HG03457 (cell line): ENCODE results near the gene KCNA10.

Experiments
- ATAC-seq: cut with Tn5 transposase; IDR thresholded peaks from one replicate; pipeline ENCODE4 v1.9.1; 2021; ENCODE audit warnings: moderate number of reproducible peaks; ENCODE audit not compliant: unreplicated experiment

KCNA10 gene

GRCh38 chr1:110502402-110503151 lies 16.4 kb downstream of the KCNA10 start:
- no peak for ATAC-seq

DNA sequence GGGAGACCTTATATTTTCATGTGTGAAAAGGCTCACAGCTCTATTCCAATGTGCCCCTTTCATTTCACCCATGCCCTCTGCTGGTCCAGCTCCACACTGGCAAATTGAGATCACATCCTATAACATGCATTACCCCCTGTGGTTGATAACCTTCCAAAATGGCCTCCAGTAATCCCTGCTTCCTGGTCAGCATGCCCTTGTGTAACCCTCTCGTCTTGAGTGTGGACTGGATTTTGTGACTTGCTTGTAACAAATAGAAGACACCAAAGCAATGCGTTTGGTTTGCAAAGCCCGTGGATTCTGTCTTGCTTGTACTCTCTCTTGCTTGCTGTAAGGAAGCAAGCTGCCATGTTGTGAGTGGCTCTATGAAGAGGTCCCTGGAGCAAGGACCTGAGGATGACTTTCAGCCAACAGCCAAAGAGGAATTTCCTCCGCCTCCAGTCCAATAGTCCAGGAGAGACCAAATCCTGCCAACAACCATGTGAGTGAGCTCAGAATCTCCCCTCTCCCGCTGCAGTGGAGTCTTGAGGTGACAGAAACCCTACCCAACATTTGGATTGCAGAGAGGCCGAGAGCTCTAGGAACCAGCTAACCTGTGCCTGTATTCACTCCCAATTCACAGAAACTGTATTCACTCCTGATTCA lies 17.4 kb downstream of the KCNA10 start:
- ATAC-seq = no peak

DNA sequence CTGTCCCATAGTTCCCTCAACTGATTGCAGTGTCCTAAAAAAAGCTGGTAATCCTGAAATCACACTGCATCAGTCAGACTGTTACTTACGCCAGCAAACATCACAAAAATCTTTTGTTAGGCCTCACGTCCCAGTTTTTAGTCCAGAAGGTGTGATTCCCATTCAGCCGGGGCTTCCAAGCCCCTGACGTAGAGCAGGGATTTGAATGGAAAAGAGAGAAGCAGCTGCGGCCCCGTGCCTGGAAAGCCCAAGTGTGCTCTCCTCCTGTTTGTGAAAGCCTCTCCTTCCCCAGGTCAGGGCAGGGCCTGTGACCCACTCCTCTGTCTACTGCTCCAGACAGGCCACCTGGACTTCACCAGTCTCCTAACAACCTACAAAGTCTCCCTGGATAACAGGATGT lies 20.7 kb downstream of the KCNA10 start:
- ATAC-seq = no peak

DNA sequence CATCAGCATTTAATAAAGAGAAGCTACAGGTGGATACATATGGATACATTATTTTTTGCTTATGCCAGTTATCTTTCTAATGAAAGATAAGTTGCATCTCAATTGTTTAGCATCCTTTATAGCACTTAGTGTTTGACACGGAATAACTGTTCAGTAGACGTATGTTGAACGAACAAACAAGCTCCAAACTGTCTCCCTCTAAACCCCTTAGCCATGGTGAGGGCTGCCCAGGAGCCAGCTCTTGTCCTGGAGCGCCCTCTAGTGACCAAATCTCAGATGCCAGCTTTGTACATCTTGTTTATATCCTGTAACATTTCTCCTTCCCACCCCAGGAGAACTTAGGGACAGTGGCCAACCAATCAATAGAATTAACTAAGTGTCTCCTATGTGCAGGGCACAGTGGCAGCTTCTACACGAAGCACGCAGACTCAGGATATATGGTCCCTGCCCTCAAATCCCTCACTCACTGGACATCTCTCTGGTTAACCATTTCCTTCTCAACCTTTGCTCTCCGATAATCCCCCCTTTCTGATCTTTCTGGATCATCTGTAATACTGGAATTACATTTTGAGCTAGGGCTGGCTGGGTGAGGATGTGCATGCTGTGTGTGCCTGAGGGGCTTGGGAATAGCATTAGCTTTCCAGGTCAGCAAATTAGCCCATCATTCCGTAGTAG lies 22.9 kb downstream of the KCNA10 start:
- ATAC-seq = no peak

DNA sequence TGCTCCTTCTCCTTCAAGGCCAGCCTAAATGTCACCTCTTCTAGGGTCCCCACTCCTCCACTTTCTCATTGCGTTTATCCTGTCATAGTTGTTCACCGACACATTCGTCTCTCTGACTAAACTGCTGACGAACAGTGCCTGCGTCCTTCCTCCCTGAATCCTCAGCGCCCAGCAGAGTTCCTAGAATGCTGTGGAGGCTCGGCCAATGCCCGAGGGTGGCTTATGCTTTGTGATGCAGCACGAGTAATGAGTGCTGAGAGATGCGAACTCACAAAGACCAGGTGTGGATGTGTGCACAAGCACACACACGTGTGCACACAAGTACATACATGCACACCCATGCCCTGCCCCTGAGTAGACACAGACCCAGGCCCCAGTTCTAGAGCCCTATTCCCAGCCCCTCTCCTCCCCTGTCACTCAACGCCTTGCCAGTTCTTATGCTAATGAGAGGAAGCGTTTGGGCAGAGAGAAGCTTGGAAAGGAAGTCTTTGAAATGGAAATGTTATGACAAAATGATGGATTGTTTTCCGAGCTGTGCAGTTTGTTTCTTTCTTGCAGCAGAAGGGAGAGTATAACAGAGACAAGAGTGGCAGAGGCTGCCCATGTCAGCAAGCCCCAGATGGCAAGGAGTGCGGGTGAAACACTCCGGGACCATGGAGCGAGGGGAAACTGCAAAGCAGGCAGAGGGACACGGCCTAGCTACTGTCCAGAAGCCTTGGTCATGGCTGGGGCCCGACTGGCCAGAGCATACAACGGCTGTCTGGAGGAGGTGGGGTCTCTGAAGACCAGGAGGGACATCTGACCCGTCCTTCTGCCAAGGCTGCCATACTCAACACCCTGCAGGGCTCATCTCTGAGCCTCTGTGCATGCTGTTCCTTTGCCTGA lies 24.2 kb downstream of the KCNA10 start:
- no peak for ATAC-seq

DNA sequence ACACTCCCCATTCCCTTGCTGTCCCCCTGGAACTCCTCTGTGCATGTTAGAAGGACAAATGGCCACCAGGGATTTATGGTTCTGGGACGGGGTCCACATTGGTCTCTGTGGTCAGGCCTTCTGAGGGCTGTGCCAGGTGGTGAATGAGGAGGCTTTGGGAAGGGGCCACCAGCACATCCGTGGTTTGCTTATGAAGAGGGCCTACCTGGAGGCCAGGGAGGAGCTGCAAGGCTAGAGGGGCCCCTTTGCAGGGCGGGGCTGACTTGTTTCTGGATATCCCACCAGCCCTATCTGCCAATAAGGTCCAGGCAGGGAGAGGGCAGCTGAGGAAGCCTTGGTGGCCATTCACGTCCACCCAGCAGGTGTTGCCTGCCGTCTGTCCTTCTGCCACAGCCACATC lies 24.9 kb downstream of the KCNA10 start:
- no peak for ATAC-seq

GRCh38 chr1:110493059-110493699 lies 25.8 kb downstream of the KCNA10 start:
- no peak for ATAC-seq

DNA sequence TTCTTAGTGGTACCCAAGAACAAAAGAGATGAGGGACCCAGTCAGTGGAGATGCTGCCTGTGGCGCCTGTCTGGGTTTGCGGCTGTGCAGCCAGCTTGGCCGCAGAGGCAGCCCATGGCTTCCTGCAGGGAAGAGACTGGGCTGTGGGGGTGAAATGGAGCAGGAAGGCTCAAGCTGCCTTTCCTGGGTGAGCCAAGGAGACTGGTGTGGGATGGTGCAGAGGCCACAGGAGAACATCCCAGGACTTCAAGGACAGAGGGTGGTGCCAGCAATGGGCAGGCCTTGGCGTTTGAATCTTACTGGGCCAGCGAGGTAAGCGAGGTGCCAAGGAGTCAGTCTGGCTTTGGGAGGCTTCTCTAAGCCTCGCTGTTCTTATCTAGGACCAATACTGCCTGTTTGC lies 26.4 kb downstream of the KCNA10 start:
- no peak for ATAC-seq

- ATAC-seq = no peak
These were observed 28.1 kb downstream of the KCNA10 start for GRCh38 chr1:110490791-110491451.

DNA sequence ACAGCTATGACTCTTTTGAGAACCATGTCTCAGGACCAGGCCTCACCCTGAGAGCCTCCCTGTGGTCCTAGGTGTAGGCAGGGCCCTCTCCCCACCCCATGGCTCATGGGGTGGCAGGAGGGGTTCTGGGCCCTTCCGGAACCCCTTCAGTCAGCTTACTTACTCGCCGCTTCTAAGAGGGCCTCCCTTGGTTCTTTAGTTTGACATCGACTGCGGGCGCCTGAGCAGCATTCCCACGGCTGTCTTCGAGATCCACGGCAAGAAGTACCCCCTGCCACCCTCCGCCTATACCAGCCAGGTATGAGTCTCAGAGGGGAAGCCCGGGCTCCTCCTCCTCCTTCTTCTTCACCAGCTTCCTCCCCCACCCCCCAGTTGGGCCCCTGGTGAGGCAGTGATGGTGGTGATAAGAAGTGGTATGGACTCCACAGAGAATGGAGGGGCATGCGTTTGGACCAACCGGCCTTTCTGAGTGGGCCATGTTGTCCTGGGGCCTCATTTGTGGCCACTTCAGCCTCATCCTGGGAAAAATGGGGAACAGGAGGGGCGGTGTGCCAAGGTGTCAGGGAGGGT lies 28.9 kb downstream of the KCNA10 start:
- no peak for ATAC-seq

DNA sequence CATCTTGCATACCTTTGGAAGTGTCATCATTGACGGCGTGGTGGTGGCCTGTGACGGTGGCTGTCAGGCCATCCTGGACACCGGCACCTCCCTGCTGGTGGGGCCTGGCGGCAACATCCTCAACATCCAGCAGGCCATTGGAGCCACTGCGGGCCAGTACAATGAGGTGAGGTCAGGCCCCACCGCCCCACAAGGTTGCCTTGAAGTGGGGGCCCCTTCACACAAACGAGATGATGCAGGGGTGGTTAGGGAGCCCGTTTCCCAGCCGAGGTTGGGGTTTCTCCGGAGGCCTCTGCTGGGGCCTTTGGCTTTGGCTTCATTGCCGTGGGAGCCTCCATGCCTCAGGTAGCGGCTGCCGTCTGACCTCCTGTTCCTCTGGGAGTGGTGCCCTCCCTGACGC lies 29.6 kb downstream of the KCNA10 start:
- ATAC-seq = no peak

GRCh38 chr1:110488867-110489266 lies 30.1 kb downstream of the KCNA10 start:
- ATAC-seq = no peak

- ATAC-seq = no peak
These were observed 30.8 kb downstream of the KCNA10 start for GRCh38 chr1:110488161-110488560.

DNA sequence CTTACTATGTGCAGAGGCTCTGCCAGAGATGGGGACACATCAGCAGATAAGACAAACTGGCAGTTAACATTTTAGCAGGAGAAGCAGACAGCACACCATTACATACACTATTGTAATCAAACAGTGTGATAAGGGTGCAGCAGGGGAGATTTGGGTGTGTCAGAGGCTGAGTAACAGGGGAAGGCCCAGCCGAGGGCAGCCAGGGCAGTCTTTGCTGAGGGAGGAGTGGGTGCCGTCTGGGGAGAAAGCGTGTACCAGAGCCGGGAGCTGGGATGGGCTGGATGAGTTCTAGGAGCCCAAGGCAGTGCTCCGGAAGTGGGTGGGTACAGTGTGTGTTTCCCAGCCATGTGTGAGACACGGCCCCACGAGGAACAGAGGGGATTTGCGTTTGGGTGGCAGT lies 31.2 kb downstream of the KCNA10 start:
- ATAC-seq = no peak

DNA sequence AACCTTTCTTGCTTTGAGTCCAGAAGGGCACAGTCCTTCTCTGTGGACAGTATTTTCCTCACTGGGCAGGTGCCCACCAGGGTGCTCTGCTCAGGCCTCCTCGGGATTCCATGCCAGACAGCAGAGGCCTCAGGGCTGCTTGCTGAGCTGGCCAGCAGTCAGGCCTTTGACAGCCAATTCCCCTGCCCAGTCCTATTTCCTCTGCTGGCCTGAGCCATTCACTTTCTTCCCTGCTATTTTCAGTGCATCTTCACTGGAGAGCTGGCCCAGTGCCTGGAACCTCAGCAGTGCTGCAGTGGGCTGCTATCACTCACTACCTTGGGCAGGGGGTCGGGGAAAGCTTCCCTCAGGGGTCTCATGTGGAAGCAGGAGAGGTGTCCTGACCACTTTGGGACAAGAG lies 33.2 kb downstream of the KCNA10 start:
- no peak for ATAC-seq

- ATAC-seq = no peak
These were observed 34.2 kb downstream of the KCNA10 start for GRCh38 chr1:110484801-110485200.

- ATAC-seq = no peak
These were observed 35.7 kb downstream of the KCNA10 start for GRCh38 chr1:110483308-110483685.

- ATAC-seq = no peak
These were observed 36.2 kb downstream of the KCNA10 start for GRCh38 chr1:110482662-110483307.

DNA sequence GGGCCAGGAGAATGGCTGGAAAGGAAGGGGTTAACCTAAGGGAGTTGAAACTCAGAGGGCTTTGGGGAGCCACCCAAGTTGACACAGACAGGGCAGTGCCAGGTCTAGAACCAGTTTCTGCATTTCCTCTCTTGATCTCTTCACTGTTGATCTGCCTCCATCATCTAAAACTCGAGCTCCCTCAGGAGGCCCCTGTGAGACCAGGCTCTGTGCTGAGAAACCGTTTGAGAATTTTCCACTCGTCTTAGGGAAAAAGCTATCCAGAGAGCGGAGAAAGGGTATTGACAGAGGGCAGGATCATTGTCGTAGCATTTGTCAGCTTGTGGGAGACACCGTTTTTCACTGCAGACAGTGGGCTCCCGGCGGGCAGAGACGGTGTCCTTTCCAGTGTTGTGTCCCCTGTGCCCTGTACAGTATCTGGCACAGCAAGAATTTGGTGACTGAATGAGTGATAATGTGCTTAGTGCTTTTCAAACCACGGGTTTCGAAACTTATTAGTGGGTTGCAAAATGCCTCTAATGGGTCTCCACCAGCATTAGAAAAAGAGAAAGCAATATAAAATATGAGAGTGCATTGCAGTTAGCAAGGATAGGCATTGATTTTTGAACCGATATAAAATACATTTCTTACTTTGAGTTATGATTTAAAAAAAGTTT lies 36.9 kb downstream of the KCNA10 start:
- no peak for ATAC-seq
